HCT116 (cell line): ENCODE data around the gene ABCG1. TPM values are rescaled to one million over a fixed set of nuclear protein-coding genes. Genes with fewer than 3 reads are reported as not detected.

Experiments
- ATAC-seq: fragments of 200-7000 bp; cut with Tn5 transposase; 2 replicates; pipeline ENCODE4 v1.9.1; 2020; ENCODE audit warnings: mild to moderate bottlenecking, moderate library complexity
- BruUV-seq: library from RNA; stranded (reverse); fragments of 400-500 nt; replicated peaks from 2 replicates; lab custom pipeline; 2021; lab: Mats Ljungman, UMichigan
- CTCF ChIA-PET: fragments of 300-600 bp; sonication (Branson Sonifier 250); formaldehyde crosslinking; loops from one replicate; lab custom pipeline; 2021; ENCODE audit warnings: antibody characterized with exemption; lab: Charles Lee
- POLR2A ChIA-PET: fragments of 300-600, 350-600 bp; sonication (Branson Sonifier 250); formaldehyde crosslinking; loops from one replicate; lab custom pipeline; 2021; ENCODE audit warnings: antibody characterized with exemption; lab: Charles Lee
- RAD21 ChIA-PET, 2 experiments: fragments of 300-600 bp; sonication (Branson Sonifier 250); formaldehyde crosslinking; loops; one replicate each; lab custom pipeline; 2023; ENCODE audit warnings: low total read pairs in 2 of 2; ENCODE audit not compliant: uncharacterized antibody in 2 of 2, unreplicated experiment in 2 of 2, low non-redundant PET in 1 of 2; lab: Charles Lee
- DNase-seq: peaks from one replicate; pipeline ENCODE4 v3.0.0-alpha.2; 2010; ENCODE audit warnings: low read depth, low spot score
- H2AFZ ChIP-seq: fragments of 200-600 bp; shearing (Covaris generic), sonication (generic); 2 replicates; pipeline ENCODE4 v1.6.1; 2017; ENCODE audit warnings: low read depth, mixed run types, mixed read lengths, antibody characterized with exemption, low read length; ENCODE audit not compliant: poor library complexity, severe bottlenecking
- H3K27ac ChIP-seq: 2 replicates; pipeline ENCODE4 v1.5.1; 2012; ENCODE audit warnings: low read depth, low read length
- H3K27me3 ChIP-seq: fragments of 200-600 bp; sonication (generic); 2 replicates; pipeline ENCODE4 v1.6.1; 2016; ENCODE audit warnings: mixed run types, low read length, mixed read lengths; ENCODE audit not compliant: insufficient read depth
- H3K36me3 ChIP-seq, 2 experiments: fragments of 200-500 bp in 1 of 2; fragments of 200-600 bp in 1 of 2; sonication (Bioruptor generic) in 1 of 2; sonication (generic) in 1 of 2; 2 replicates each; pipeline versions ENCODE4 v1.5.1 to v1.6.1; 2014 to 2016; ENCODE audit warnings: low read length in 2 of 2, inconsistent platforms in 1 of 2, mixed read lengths in 1 of 2, mixed run types in 1 of 2; ENCODE audit not compliant: insufficient read depth in 2 of 2, control insufficient read depth in 1 of 2
- H3K4me1 ChIP-seq, 2 experiments: fragments of 200-600 bp in 1 of 2; sonication (generic) in 1 of 2; 2 replicates each; pipeline versions ENCODE4 v1.5.1 to v1.6.1; 2012 to 2017; ENCODE audit warnings: low read length in 2 of 2, inconsistent platforms in 1 of 2, mild to moderate bottlenecking in 1 of 2, mixed read lengths in 1 of 2, mixed run types in 1 of 2, moderate library complexity in 1 of 2; ENCODE audit not compliant: insufficient read depth in 2 of 2, control insufficient read depth in 1 of 2
- H3K4me2 ChIP-seq: fragments of 200-600 bp; sonication (generic); 2 replicates; pipeline ENCODE4 v1.6.1; 2017; ENCODE audit warnings: mixed run types, low read length, mixed read lengths
- H3K4me3 ChIP-seq, 2 experiments: fragments of 200-600 bp in 1 of 2; sonication (generic) in 1 of 2; replicated peaks in 1 of 2; 2 replicates each; pipeline ENCODE4 v1.5.1; 2011 to 2016; ENCODE audit warnings: low read length in 2 of 2, control low read depth in 1 of 2, low read depth in 1 of 2, mild to moderate bottlenecking in 1 of 2, mixed read lengths in 1 of 2, mixed run types in 1 of 2
- H3K79me2 ChIP-seq: fragments of 200-600 bp; sonication (generic); 2 replicates; pipeline ENCODE4 v1.6.1; 2017; ENCODE audit warnings: mild to moderate bottlenecking, mixed run types, low read length, moderate library complexity, mixed read lengths; ENCODE audit not compliant: insufficient read depth
- H3K9ac ChIP-seq: fragments of 200-600 bp; sonication (generic); 2 replicates; pipeline ENCODE4 v1.6.1; 2016; ENCODE audit warnings: low read length, mixed read lengths
- H3K9me2 ChIP-seq: fragments of 200-600 bp; sonication (generic), shearing (Covaris generic); 2 replicates; pipeline ENCODE4 v1.6.1; 2017; ENCODE audit warnings: mixed run types, mild to moderate bottlenecking, moderate library complexity; ENCODE audit not compliant: insufficient read depth
- H3K9me3 ChIP-seq, 2 experiments: fragments of 200-500 bp in 1 of 2; fragments of 200-600 bp in 1 of 2; sonication (Bioruptor generic) in 1 of 2; sonication (generic) in 1 of 2; 2 replicates each; pipeline ENCODE4 v1.6.1; 2014 to 2017; ENCODE audit warnings: low read length in 2 of 2, mixed read lengths in 2 of 2, inconsistent platforms in 1 of 2, low read depth in 1 of 2, mild to moderate bottlenecking in 1 of 2, mixed run types in 1 of 2, moderate library complexity in 1 of 2; ENCODE audit not compliant: control insufficient read depth in 1 of 2, insufficient read depth in 1 of 2
- H4K20me1 ChIP-seq: fragments of 200-600 bp; sonication (generic), shearing (Covaris generic); 2 replicates; pipeline ENCODE4 v1.6.1; 2017; ENCODE audit warnings: mixed run types, mild to moderate bottlenecking, moderate library complexity; ENCODE audit not compliant: insufficient read depth
- ATF3 ChIP-seq: IDR thresholded peaks from 2 replicates; pipeline ENCODE4 v1.6.1; 2012
- EGR1 ChIP-seq: IDR thresholded peaks from 2 replicates; pipeline ENCODE4 v1.6.1; 2012; ENCODE audit warnings: low read depth
- EZH2 ChIP-seq: fragments of 200-600 bp; sonication (generic); IDR thresholded peaks from 2 replicates; pipeline ENCODE4 v1.6.1; 2017; ENCODE audit warnings: antibody characterized with exemption, mixed run types
- EZH2phosphoT487 ChIP-seq: fragments of 200-600 bp; IDR thresholded peaks from 2 replicates; pipeline ENCODE4 v1.6.1; 2018; ENCODE audit warnings: antibody characterized with exemption, borderline replicate concordance
- POLR2AphosphoS5 ChIP-seq: IDR thresholded peaks from 2 replicates; pipeline ENCODE4 v1.6.1; 2011; ENCODE audit warnings: mild to moderate bottlenecking, low read depth, low read length, moderate library complexity
- RAD21 ChIP-seq: IDR thresholded peaks from 2 replicates; pipeline ENCODE4 v1.6.1; 2012; ENCODE audit warnings: low read depth, mild to moderate bottlenecking
- SRF ChIP-seq: IDR thresholded peaks from 2 replicates; pipeline ENCODE4 v1.6.1; 2012; ENCODE audit warnings: low read depth
- TCF7L2 ChIP-seq: IDR thresholded peaks from 2 replicates; pipeline ENCODE4 v1.7.0; 2011; ENCODE audit warnings: borderline replicate concordance, inconsistent platforms; ENCODE audit not compliant: insufficient read depth, insufficient read length; ENCODE audit errors: extremely low read depth
- ZBTB33 ChIP-seq: IDR thresholded peaks from 2 replicates; pipeline ENCODE4 v1.6.1; 2011; ENCODE audit warnings: mild to moderate bottlenecking, low read length, moderate library complexity; ENCODE audit not compliant: insufficient replicate concordance; ENCODE audit errors: extremely low read depth
- ZNF274 ChIP-seq: fragments of 200-500 bp; sonication (Bioruptor generic); IDR thresholded peaks from 2 replicates; pipeline ENCODE4 v1.6.1; 2014; ENCODE audit warnings: mild to moderate bottlenecking, low read depth, low read length, inconsistent platforms
- intact Hi-C: fragments of 100-400 bp; cut with micrococcal nuclease; formaldehyde crosslinking; loops from 2 replicates; pipeline ENCODE4 v1.10.0; 2022
- total RNA-seq: library from RNA; stranded (reverse); gene quantifications from one replicate; pipeline ENCODE4 v1.2.1, GENCODE V29; 2021; ENCODE audit not compliant: unreplicated experiment

The ABCG1 gene
- total RNA-seq, 1 experiment from 2014 or later = 1.6 TPM

- H2AFZ ChIP-seq = no peak overlapping the region
- ATAC-seq (no peak), DNase-seq (no peak)
- no peaks in the 10 kb centered on the region for H4K20me1 ChIP-seq
- H3K79me2 ChIP-seq = no peaks in the 10 kb centered on the region
- no peak overlapping the region for H3K4me2 ChIP-seq
- no peak overlapping the region for H3K9ac ChIP-seq
- H3K9me3 ChIP-seq = no peaks in the 10 kb centered on the region
- TF ChIP-seq ZBTB33 (no peak), POLR2AphosphoS5 (no peak), ZNF274 (no peak), EZH2phosphoT487 (no peak), EGR1 (no peak), TCF7L2 (no peak), RAD21 (no peak), EZH2 (no peak), SRF (no peak), ATF3 (no peak)
- H3K4me3 ChIP-seq = no peak overlapping the region
- ChIA-PET POLR2A (no interaction called here), RAD21 (no interaction called here), CTCF (no interaction called here)
- no peaks in the 10 kb centered on the region for H3K36me3 ChIP-seq
- H3K27ac ChIP-seq = no peak overlapping the region
- H3K27me3 ChIP-seq = no peaks in the 10 kb centered on the region
- H3K9me2 ChIP-seq = no peaks in the 10 kb centered on the region
- no TSS peak for BruUV-seq
- intact Hi-C loops = no loop called here
- H3K4me1 ChIP-seq = no peaks in the 10 kb centered on the region
Observed at GRCh38 chr21:42287193-42288083, 68.5 kb downstream of the ABCG1 start.
